Left cardiac atrium (tissue), 4 donors: ENCODE measurements around the gene MEDAG. TPM values are rescaled to one million over a fixed set of nuclear protein-coding genes. Genes with fewer than 3 reads are reported as not detected.

ENCODE experiments used
- ATAC-seq, 2 donors: fragments of 200-7000 bp; cut with Tn5 transposase; one replicate each; pipeline ENCODE4 v1.9.1; 2020; ENCODE audit warnings: mild to moderate bottlenecking in 2 of 2, moderate library complexity in 2 of 2
- DNase-seq: peaks from one replicate; pipeline ENCODE4 v3.0.0-alpha.2; 2020
- intact Hi-C, 2 donors: fragments of 100-400 bp; cut with DNase I; formaldehyde crosslinking; loops; one replicate each; pipeline versions ENCODE4 v1.14.1 to v1.15.1; 2022 to 2023
- total RNA-seq, 2 donors: library from RNA; stranded (reverse); fragmentation: NEBNext Ultra II Directional; extraction: Animal tissue kit (Norgen Biotek cat#: 25700); gene quantifications; one replicate each; pipeline ENCODE4 v1.2.1, GENCODE V29; 2021
- donor health status: DM: no; HTN: yes; CAD: no.
- donor health status: DM: no; HTN: yes; CAD: no; lungs with severe emphysema.
- donor health status: DM: yes; HTN: yes; CAD: no.
- donor health status: Dilated cardiomyopathy.

MEDAG gene
- total RNA-seq, 2 donors from 2014 or later, result 9.6 to 36.7 TPM

DNA sequence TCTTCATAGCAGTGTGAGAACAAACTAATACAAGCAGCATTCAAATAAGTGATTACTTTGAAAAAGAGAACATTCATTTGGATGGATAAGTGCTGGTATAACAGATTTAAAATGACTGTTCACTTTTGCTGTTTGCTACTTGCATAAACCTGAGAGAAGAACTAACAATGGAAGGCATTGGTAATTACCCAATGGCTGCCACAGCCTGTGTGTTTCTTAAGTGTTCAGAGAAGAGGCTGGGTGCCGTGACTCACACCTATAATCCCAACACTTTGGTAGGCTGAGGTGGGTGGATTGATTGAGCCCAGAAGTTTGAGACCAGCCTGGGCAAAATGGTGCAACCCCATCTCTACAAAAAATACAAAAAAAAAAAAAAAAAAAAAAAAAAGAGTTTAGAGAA lies 21.5 kb downstream of the MEDAG start:
- intact Hi-C loops, result no loop called here
- DNase-seq (no peak), ATAC-seq (no peak)

GRCh38 chr13:30928978-30929377 lies 22.9 kb downstream of the MEDAG start:
- ATAC-seq, result peak in 1 of 2 donors; percentile 14
- intact Hi-C loops, result no loop called here
- no peak for DNase-seq

GRCh38 chr13:30932481-30933353 lies 26.6 kb downstream of the MEDAG start, which contains the start of gene TEX26:
TSS of gene TEX26 (plus strand) at chr13:30932656. CDS start at chr13:30932716, 60 bp downstream.
- ATAC-seq, result peak; percentile 39 to 72
- intact Hi-C loops, result no loop called here
- DNase-seq, result peak; percentile 57

- ATAC-seq, result peak in 1 of 2 donors; percentile 79
- intact Hi-C loops, result no loop called here
These were observed 27.2 kb downstream of the MEDAG start for GRCh38 chr13:30933354-30933670.

GRCh38 chr13:30934381-30934780 lies 28.3 kb downstream of the MEDAG start:
- ATAC-seq (no peak), DNase-seq (no peak)
- intact Hi-C loops, result no loop called here

More at GRCh38 chr13:30933354-30933670, 27.2 kb downstream of the MEDAG start:
- no peak for DNase-seq

DNA sequence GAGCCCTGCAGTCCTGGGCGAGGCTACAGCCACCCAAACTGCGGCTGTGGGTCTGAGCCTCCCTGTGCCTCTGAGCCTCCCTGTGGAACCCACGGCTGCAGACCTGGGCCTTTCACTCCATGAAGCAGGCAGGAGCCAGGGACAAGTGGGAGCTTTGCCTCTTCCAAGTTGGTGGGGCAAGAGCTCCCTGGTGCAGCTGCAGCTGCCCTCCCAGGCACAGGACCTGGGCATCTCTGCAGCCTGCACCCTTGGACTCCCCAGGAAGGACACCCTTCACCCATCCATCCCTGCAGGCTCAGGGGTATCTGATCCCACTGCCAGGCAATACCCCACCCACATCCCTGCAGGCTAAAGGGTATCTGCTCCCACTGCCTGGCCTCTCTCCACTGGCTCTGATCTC lies 28.7 kb downstream of the MEDAG start:
- intact Hi-C loops, result no loop called here
- DNase-seq, result no peak
- ATAC-seq, result no peak

DNA sequence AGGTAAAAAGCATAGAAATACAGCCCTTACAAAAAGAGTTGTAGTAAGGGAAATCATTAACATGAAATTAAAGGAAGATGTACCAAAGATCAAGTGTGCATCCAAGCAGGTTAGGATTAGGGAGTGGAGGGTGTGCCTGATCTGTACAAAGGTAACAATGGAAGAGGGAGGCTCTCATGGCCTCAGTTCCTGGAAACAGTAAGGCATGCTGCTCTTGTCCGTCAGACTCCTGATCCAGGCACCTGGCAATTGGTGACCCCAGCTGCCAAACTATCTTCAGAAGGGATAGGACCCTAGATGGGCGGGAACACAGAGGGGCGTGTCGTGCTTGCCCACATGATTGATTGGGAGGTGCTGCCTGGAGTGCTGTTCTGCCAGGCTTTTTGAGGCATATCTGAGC lies 30.9 kb downstream of the MEDAG start:
- DNase-seq (no peak), ATAC-seq (no peak)
- intact Hi-C loops, result no loop called here

- intact Hi-C loops, result no loop called here
- ATAC-seq (no peak), DNase-seq (no peak)
These were observed 37.8 kb downstream of the MEDAG start for GRCh38 chr13:30943881-30944280.

DNA sequence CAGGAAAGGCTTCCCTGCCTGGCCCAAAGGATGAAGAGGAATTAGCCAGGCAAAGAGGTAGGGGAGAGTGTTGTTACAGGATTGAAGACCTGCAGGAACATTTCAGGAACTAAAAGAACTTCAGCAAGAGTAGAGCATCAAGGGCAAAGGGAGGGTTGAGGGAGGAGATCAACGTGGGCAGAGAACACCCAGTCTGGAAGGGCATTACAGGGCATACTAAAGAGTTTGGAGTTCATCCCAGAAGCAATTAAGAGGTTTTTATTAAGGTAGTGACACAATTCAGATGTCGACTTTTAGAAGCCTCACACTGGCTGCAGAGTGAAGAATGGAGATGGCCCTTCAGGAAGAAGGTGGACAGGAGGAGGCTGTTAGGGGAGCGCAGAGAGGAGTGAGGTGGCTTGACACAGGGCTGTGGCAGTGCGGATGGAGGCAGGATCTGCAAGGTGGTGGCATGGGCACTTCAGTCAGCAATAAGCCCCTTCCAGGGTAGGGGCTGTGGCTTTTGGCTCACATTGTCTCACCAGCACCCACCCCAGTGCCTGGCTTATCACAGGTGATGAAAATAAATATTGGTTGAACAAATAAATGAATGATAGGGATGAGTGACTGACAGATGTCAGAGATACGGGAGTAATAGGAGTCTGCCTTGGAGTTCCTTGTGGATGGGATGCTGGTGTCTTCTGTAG lies 51.3 kb downstream of the MEDAG start:
- no peak for DNase-seq
- no peak for ATAC-seq
- intact Hi-C loops, result no loop called here

DNA sequence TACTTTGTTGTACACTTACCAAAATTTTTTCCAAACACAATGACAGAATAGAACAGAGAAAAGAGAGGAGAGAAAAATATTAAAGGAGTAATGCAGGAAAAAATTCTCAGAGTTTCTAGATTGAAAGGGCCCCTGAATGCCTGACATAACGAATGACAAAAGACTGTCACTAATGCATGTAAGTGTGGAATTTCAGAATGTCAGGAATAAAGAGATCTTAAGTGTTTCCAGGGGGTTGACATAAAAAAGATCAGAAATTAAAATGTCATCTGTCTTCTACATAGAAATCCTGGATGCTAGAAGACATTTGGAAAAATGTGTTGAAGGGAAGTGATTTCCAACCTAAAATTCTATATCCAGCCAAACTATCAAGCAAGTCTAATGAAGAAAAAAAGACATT lies 53.6 kb downstream of the MEDAG start:
- no peak for DNase-seq
- intact Hi-C loops, result no loop called here
- ATAC-seq, result no peak

DNA sequence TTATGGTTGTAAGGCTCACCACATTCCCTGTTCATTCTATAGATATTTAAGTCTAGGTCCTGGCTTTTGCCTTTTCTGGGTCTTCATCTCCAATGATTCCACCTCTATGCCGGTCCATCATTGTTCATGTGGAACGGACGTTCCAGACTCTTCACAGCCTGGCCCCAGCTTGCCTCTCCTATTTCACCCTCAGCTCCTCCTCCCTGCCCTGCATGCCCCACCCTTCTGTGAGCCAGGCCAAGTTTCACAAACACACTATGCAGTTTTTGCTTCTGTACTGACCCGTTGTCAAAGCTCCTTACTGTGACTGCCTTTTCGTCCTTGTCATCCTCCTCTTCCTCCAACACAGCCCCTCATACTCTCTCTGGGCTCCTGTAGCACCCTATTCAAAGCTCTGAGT lies 57.7 kb downstream of the MEDAG start:
- intact Hi-C loops, result no loop called here
- peak; percentile 37 for DNase-seq
- peak in 1 of 2 donors; percentile 70 for ATAC-seq

- no peak for ATAC-seq
- no peak for DNase-seq
- intact Hi-C loops, result no loop called here
These were observed 59.3 kb downstream of the MEDAG start for GRCh38 chr13:30965380-30965779.

- ATAC-seq (no peak), DNase-seq (no peak)
- intact Hi-C loops, result no loop called here
These were observed 60.0 kb downstream of the MEDAG start for GRCh38 chr13:30966101-30966500.

DNA sequence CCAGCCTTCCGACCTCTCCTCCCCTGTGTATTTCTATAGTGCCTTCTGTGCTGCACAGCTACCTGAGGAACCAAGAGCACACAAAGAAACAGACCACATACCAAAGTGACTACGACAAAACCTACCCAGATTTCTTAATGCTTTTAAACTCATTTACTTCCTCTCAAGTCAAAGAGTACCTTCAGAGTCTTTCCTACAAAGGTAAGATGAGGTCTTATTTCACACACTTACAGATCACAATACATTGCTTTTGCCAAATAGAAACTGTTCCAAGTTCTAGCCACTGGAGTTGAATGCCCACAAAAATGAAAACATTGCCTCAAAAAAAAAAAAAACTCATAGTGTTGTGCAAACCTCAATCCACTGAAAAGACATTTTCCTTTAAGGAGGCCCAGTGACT lies 62.8 kb downstream of the MEDAG start:
- intact Hi-C loops, result no loop called here
- ATAC-seq (no peak), DNase-seq (no peak)

- intact Hi-C loops, result no loop called here
- DNase-seq (no peak), ATAC-seq (no peak)
These were observed 65.5 kb downstream of the MEDAG start for GRCh38 chr13:30971575-30971974.

DNA sequence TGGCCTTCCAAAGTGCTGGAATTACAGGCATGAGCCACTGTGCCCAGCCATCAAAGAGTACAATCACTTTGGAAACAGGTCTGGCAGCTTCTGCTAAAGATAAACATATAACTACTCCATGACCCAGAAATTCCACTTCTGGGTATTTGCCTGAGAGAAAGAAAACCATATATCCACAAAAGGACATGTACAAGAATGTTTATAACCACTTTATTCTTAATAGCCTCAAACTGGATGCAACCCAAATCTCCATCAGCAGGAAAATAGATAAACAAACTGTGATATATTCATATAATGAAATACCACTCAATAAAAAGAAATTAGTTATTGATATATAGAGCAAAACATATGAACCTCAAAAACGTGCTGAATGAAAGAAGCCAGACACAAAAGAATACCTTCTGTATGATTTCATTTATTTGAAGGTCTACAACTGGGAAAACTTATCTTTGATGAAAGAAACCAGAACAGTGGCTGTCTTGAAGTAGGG lies 66.9 kb downstream of the MEDAG start:
- DNase-seq (no peak), ATAC-seq (no peak)
- intact Hi-C loops, result no loop called here

- intact Hi-C loops, result no loop called here
These were observed 68.3 kb downstream of the MEDAG start for GRCh38 chr13:30974350-30974749.

More at GRCh38 chr13:30974350-30974749, 68.3 kb downstream of the MEDAG start:
- DNase-seq, result no peak
- no peak for ATAC-seq
